Caco-2 (cell line): ENCODE measurements around the gene FUT8. TPM values are rescaled to one million over a fixed set of nuclear protein-coding genes. Genes with fewer than 3 reads are reported as not detected.
A peak's percentile ranks its signal among the peaks of the same experiment; 100 is the strongest.

ENCODE experiments used
- BruUV-seq: library from RNA; stranded (reverse); fragments of 400-500 nt; replicated peaks from 2 replicates; lab custom pipeline; 2021; lab: Mats Ljungman, UMichigan
- CTCF ChIA-PET: fragments of 300-600 bp; sonication (Branson Sonifier 250); formaldehyde crosslinking; loops from one replicate; lab custom pipeline; 2022; ENCODE audit warnings: antibody characterized with exemption; lab: Charles Lee
- POLR2A ChIA-PET: fragments of 300-600 bp; sonication (Branson Sonifier 250); formaldehyde crosslinking; loops from one replicate; lab custom pipeline; 2022; ENCODE audit warnings: antibody characterized with exemption; lab: Charles Lee
- DNase-seq, 2 experiments: peaks; one replicate each; pipeline versions ENCODE4 v3.0.0 to v3.0.0-alpha.2; 2020 to 2022
- H3K27me3 ChIP-seq: replicated peaks from 2 replicates; pipeline ENCODE4 v1.6.0; 2011; ENCODE audit warnings: low read length; ENCODE audit not compliant: control insufficient read depth, insufficient read depth
- H3K36me3 ChIP-seq: 2 replicates; pipeline ENCODE4 v1.5.1; 2011; ENCODE audit warnings: low read length; ENCODE audit not compliant: control insufficient read depth, insufficient read depth
- H3K4me1 ChIP-seq: fragments of 250-450 bp; sonication (Bioruptor Pico); 2 replicates; pipeline ENCODE4 v1.5.1; 2020; ENCODE audit warnings: mild to moderate bottlenecking
- H3K4me3 ChIP-seq: 2 replicates; pipeline ENCODE4 v1.5.1; 2011; ENCODE audit warnings: low read depth, mild to moderate bottlenecking, control low read depth, low read length
- H3K9me3 ChIP-seq: fragments of 250-450 bp; sonication (Bioruptor Pico); 2 replicates; pipeline ENCODE4 v1.5.1; 2020; ENCODE audit warnings: mild to moderate bottlenecking, moderate library complexity
- H3K27ac Mint-ChIP-seq: one replicate; pipeline ENCODE4 v1.8.0; 2022; ENCODE audit warnings: mixed read lengths; ENCODE audit not compliant: unreplicated experiment
- H3K27me3 Mint-ChIP-seq: one replicate; pipeline ENCODE4 v1.8.0; 2022; ENCODE audit warnings: mixed read lengths; ENCODE audit not compliant: insufficient read depth, unreplicated experiment
- H3K36me3 Mint-ChIP-seq: one replicate; pipeline ENCODE4 v1.8.0; 2022; ENCODE audit warnings: mild to moderate bottlenecking, mixed read lengths; ENCODE audit not compliant: insufficient read depth, unreplicated experiment
- H3K4me1 Mint-ChIP-seq: one replicate; pipeline ENCODE4 v1.8.0; 2022; ENCODE audit warnings: low read depth, mixed read lengths; ENCODE audit not compliant: unreplicated experiment
- H3K4me3 Mint-ChIP-seq: one replicate; pipeline ENCODE4 v1.8.0; 2022; ENCODE audit warnings: mild to moderate bottlenecking, moderate library complexity, mixed read lengths; ENCODE audit not compliant: unreplicated experiment
- H3K9me3 Mint-ChIP-seq: one replicate; pipeline ENCODE4 v1.8.0; 2022; ENCODE audit warnings: mixed read lengths; ENCODE audit not compliant: unreplicated experiment
- CTCF ChIP-seq, 2 experiments: fragments of 200-600 bp in 1 of 2; IDR thresholded peaks; 1 replicate in 1 of 2; 2 replicates in 1 of 2; pipeline versions ENCODE4 v1.5.1 to v1.8.0; 2011 to 2022; ENCODE audit warnings: antibody characterized with exemption in 1 of 2, control low read depth in 1 of 2, inconsistent platforms in 1 of 2, low read depth in 1 of 2, low read length in 1 of 2, mild to moderate bottlenecking in 1 of 2, moderate library complexity in 1 of 2; ENCODE audit not compliant: insufficient read depth in 1 of 2, severe bottlenecking in 1 of 2, unreplicated experiment in 1 of 2
- intact Hi-C: fragments of 100-400 bp; cut with micrococcal nuclease; formaldehyde crosslinking; loops from one replicate; pipeline ENCODE4 v1.10.0; 2022; ENCODE audit not compliant: unreplicated experiment
- total RNA-seq: library from RNA; stranded (reverse); gene quantifications from 2 replicates; pipeline ENCODE4 v1.2.3, GENCODE V29; 2022

FUT8 gene
- total RNA-seq, 1 experiment from 2014 or later: 67.1 TPM

- POLR2A ChIA-PET: no interaction called here
- BruUV-seq: no TSS peak
Observed at GRCh38 chr14:65478596-65478995, 66.1 kb downstream of the FUT8 start.

GRCh38 chr14:65479386-65479785, 66.9 kb downstream of the FUT8 start:
- intact Hi-C loops: no loop called here
- no peaks in the 10 kb centered on the region for H3K9me3 Mint-ChIP-seq
- H3K9me3 ChIP-seq: no peaks in the 10 kb centered on the region

More at GRCh38 chr14:65478596-65478995, 66.1 kb downstream of the FUT8 start:
- Histone ChIP-seq H3K4me3 (no peak overlapping the region), H3K36me3 (no peaks in the 10 kb centered on the region), H3K27me3 (no peaks in the 10 kb centered on the region), H3K4me1 (peaks cover 26% of the 10 kb centered on the region), H3K9me3 (no peaks in the 10 kb centered on the region)
- CTCF ChIA-PET: no interaction called here
- Mint-ChIP-seq H3K9me3 (no peaks in the 10 kb centered on the region), H3K36me3 (no peaks in the 10 kb centered on the region), H3K4me3 (no peak overlapping the region), H3K27ac (peak overlapping the region; percentile 53), H3K4me1 (peaks cover 22% of the 10 kb centered on the region), H3K27me3 (no peaks in the 10 kb centered on the region)
- DNase-seq: peak in 1 of 2 experiments; percentile 15
- intact Hi-C loops: no loop called here
- TF ChIP-seq CTCF (IDR thresholded peaks at IDR 0.05; ENCODE audit: insufficient read depth in 1 of 2, low read depth in 1 of 2, low read length in 1 of 2, severe bottlenecking in 1 of 2, unreplicated experiment in 1 of 2): no peak

DNA sequence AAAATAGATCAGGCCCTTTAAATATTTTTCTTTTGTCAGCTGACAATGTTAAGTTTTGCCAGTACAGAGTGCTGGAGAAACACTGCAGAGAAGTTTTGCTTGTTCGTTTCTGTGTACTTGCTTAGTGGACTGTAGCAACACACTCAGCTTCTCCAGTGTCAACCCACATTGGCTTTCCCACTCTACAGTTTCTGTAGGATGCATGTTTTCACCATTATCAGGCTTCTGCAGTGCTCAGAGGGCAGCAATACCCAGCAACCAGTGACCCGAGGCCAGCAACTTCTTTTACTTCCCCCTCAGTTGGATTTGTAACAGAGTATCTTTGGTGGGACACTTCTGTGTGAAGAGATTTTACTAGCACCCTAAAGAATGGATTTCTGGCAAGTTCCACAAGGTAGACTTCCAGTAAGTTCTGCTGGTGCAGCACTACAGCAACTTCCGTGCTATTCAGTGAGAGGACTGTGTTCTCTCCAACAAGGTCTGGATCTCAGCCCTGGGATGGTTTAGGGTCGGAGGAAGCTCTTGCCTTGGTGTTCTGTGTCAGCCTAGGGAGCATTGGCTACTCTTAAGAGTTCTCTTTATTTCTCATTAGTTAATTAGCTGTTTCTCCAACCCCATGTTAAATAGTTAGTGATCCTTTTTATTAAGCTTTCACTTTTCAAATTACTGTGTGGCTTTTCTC, 70.4 kb downstream of the FUT8 start:
- H3K9me3 ChIP-seq: no peaks in the 10 kb centered on the region
- ChIA-PET POLR2A (interaction anchor here (0.7 kb wide), 1 partner anchor 205 kb away, joined by 3 read pairs; no protein-coding TSS in a partner anchor), CTCF (no interaction called here)
- H3K4me3 Mint-ChIP-seq: no peak overlapping the region
- no peak overlapping the region for H3K4me3 ChIP-seq
- BruUV-seq: no TSS peak
- no peak overlapping the region for H3K27ac Mint-ChIP-seq
- DNase-seq: no peak
- intact Hi-C loops: no loop called here
- no peak for TF ChIP-seq CTCF (IDR thresholded peaks at IDR 0.05; ENCODE audit: insufficient read depth in 1 of 2, low read depth in 1 of 2, low read length in 1 of 2, severe bottlenecking in 1 of 2, unreplicated experiment in 1 of 2)
- H3K27me3 Mint-ChIP-seq: no peaks in the 10 kb centered on the region
- no peaks in the 10 kb centered on the region for H3K9me3 Mint-ChIP-seq
- H3K4me1 ChIP-seq: peaks cover 23% of the 10 kb centered on the region
- no peaks in the 10 kb centered on the region for H3K36me3 Mint-ChIP-seq
- no peaks in the 10 kb centered on the region for H3K27me3 ChIP-seq
- H3K4me1 Mint-ChIP-seq: peaks cover 23% of the 10 kb centered on the region
- no peaks in the 10 kb centered on the region for H3K36me3 ChIP-seq

More at GRCh38 chr14:65479386-65479785, 66.9 kb downstream of the FUT8 start:
- H3K36me3 Mint-ChIP-seq: no peaks in the 10 kb centered on the region
- BruUV-seq: no TSS peak
- TF ChIP-seq CTCF (IDR thresholded peaks at IDR 0.05; ENCODE audit: insufficient read depth in 1 of 2, low read depth in 1 of 2, low read length in 1 of 2, severe bottlenecking in 1 of 2, unreplicated experiment in 1 of 2): no peak
- H3K4me3 Mint-ChIP-seq: no peak overlapping the region
- peaks cover 22% of the 10 kb centered on the region for H3K4me1 Mint-ChIP-seq
- Histone ChIP-seq H3K27me3 (no peaks in the 10 kb centered on the region), H3K4me3 (no peak overlapping the region), H3K36me3 (no peaks in the 10 kb centered on the region), H3K4me1 (peaks cover 26% of the 10 kb centered on the region)
- H3K27ac Mint-ChIP-seq: no peak overlapping the region
- ChIA-PET CTCF (no interaction called here), POLR2A (no interaction called here)
- no peak for DNase-seq
- no peaks in the 10 kb centered on the region for H3K27me3 Mint-ChIP-seq
